Ishikawa (cell line): ENCODE measurements around the gene UBAC2.

Experiments used
- CEBPB ChIP-seq: IDR thresholded peaks from 2 replicates; pipeline ENCODE4 v1.6.1; 2012
- CREB1 ChIP-seq: IDR thresholded peaks from 2 replicates; pipeline ENCODE4 v1.6.1; 2012; ENCODE audit warnings: low read depth
- EGR1 ChIP-seq: IDR thresholded peaks from 2 replicates; pipeline ENCODE4 v1.6.1; 2012
- EP300 ChIP-seq: IDR thresholded peaks from 2 replicates; pipeline ENCODE4 v1.6.1; 2012; ENCODE audit warnings: borderline replicate concordance
- FOXM1 ChIP-seq: IDR thresholded peaks from 2 replicates; pipeline ENCODE4 v1.6.1; 2012; ENCODE audit warnings: low read depth, borderline replicate concordance
- MAX ChIP-seq: IDR thresholded peaks from 2 replicates; pipeline ENCODE4 v1.6.1; 2012
- NFIC ChIP-seq: IDR thresholded peaks from 2 replicates; pipeline ENCODE4 v1.6.1; 2012
- RAD21 ChIP-seq: IDR thresholded peaks from 2 replicates; pipeline ENCODE4 v1.6.1; 2012; ENCODE audit warnings: low read depth
- REST ChIP-seq: IDR thresholded peaks from 2 replicates; pipeline ENCODE4 v1.6.1; 2012; ENCODE audit warnings: low read depth, mild to moderate bottlenecking
- TAF1 ChIP-seq: IDR thresholded peaks from 2 replicates; pipeline ENCODE4 v1.6.1; 2012; ENCODE audit warnings: low read depth, mild to moderate bottlenecking
- TCF12 ChIP-seq: IDR thresholded peaks from 2 replicates; pipeline ENCODE4 v1.6.1; 2012; ENCODE audit warnings: low read depth
- TEAD4 ChIP-seq: IDR thresholded peaks from 2 replicates; pipeline ENCODE4 v1.6.1; 2012
- USF1 ChIP-seq: IDR thresholded peaks from 2 replicates; pipeline ENCODE4 v1.6.1; 2012
- YY1 ChIP-seq: IDR thresholded peaks from 2 replicates; pipeline ENCODE4 v1.6.1; 2012; ENCODE audit warnings: low read depth
- ZBTB7A ChIP-seq: IDR thresholded peaks from 2 replicates; pipeline ENCODE4 v1.6.1; 2012; ENCODE audit warnings: low read depth

UBAC2 gene

GRCh38 chr13:99426426-99426825, 225.8 kb downstream of the UBAC2 start:
- TF ChIP-seq TCF12, result no peak
- no peak for TF ChIP-seq RAD21
- TF ChIP-seq TAF1, result no peak
- TF ChIP-seq REST, result no peak
- TF ChIP-seq USF1, result no peak
- no peak for TF ChIP-seq FOXM1
- TF ChIP-seq TEAD4, result no peak
- no peak for TF ChIP-seq CEBPB
- no peak for TF ChIP-seq EGR1
- TF ChIP-seq EP300, result no peak
- TF ChIP-seq NFIC, result no peak
- TF ChIP-seq MAX, result no peak
- no peak for TF ChIP-seq ZBTB7A
- TF ChIP-seq CREB1, result no peak
- TF ChIP-seq YY1, result no peak

DNA sequence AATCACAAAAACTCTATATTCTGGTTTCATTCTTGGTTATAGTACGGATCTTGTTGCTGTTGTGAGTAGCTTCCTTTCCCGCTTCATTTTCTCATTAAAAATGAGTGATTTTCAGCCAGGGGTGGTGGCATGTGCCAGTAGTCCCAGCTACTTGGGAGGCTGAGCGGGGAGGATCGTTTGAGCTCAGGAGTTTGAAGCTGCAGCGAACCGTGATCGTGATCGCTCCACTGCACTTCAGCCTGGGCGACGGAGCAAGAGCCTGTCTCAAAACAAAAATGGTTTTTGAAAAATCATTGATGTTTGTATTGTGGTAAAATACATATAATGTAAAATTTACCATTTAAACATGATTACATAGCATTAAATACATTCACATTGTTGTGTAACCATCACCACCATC, 229.0 kb downstream of the UBAC2 start:
- TF ChIP-seq RAD21 (no peak), FOXM1 (no peak), USF1 (no peak), CEBPB (no peak), EP300 (no peak), TCF12 (no peak), EGR1 (no peak), YY1 (no peak), NFIC (no peak), REST (no peak), CREB1 (no peak), TAF1 (no peak)

DNA sequence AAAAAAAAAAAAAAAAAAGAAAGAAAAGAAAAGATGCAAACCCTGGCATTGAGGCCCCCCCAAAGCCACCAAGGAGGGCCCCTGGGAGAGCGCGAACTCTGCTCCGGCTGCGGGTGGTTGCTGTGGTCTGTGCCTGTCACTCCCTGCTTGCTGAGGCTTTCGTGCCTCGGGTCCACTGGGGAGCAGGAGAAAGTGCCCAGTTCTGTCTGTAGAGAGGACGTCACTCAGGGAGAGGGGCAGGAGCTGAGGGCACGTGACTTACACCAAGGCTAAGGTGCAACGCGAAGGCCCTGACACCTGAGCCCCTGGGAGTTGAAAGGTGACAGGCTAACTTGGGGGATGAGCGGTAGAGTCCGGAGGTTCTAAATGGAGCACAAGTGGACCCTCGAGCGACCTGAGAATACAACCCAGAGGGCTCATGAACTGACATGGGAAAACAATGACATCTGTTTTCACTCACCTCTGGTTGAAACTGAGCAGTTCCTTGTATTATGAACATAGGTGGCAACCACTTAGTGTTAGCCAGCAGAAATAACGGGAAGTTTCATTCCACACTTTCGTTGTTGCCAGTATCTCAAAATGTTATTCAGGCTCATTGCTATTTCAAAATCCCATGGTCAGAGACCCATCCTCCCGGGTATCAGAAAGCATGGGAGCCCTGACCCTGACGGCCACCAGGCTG, 231.4 kb downstream of the UBAC2 start:
- no peak for TF ChIP-seq TAF1
- no peak for TF ChIP-seq TCF12
- no peak for TF ChIP-seq NFIC
- no peak for TF ChIP-seq YY1
- TF ChIP-seq USF1, result no peak
- TF ChIP-seq ZBTB7A, result no peak
- TF ChIP-seq TEAD4, result no peak

DNA sequence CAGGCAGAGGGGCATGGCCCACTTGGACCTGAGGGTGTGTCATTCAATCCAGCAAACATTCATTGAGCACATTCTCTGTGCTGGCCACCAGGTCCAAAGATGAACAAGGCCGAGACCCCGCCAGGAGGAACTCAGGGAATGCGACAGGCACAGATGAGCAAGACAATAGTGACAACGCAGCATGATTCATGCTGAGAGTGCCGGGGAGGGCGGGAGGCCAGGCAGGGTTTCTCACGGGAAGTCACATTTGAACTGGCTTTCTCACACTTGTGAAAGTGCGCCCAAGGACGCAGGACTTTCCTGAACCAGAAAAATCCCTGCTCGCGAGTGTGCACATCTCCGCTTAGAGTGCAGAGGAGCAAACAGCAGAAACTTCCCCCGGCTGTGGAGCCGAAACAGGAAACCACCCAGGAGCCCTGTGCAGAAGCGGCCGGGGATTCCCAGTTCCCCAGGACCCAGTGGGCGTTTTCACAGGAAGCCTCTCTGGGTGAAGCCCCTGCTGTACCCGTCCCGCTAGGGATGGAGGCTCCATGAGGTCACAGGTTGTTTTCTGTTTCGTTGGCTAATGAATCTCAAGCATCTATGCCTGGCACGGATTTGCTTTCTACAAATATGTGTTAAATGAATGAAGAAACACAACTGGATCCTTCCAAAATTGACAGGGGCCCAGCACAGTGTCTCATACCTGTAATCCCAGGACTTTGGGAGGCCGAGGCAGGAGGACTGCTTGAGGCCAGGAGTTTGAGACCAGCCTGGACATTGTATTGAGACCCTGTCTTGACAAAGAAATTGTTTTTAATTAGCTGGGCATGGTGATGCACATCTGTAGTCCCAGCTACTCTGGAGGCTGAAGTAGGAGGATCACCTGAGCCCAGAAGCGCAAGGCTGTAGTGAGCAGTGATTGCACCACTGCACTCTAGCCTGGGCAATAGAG, 232.2 kb downstream of the UBAC2 start:
- TF ChIP-seq EGR1, result no peak
- no peak for TF ChIP-seq NFIC
- TF ChIP-seq RAD21, result no peak
- TF ChIP-seq REST, result no peak
- TF ChIP-seq TAF1, result no peak
- no peak for TF ChIP-seq EP300
- TF ChIP-seq TEAD4, result no peak
- TF ChIP-seq ZBTB7A, result no peak
- no peak for TF ChIP-seq USF1
- TF ChIP-seq FOXM1, result no peak
